Mesothelial cell of epicardium (in vitro differentiated cells): ENCODE results near the gene COL4A2. TPM values are rescaled to one million over a fixed set of nuclear protein-coding genes. Genes with fewer than 3 reads are reported as not detected.

Experiments
- DNase-seq, 2 experiments: peaks; one replicate each; pipeline ENCODE4 v3.0.0; 2021; ENCODE audit warnings: low spot score in 2 of 2; ENCODE audit not compliant: unreplicated experiment in 2 of 2
- H3K27ac Mint-ChIP-seq: 2 replicates; pipeline ENCODE4 v1.8.0; 2021; ENCODE audit warnings: mixed read lengths
- H3K27me3 Mint-ChIP-seq: 2 replicates; pipeline ENCODE4 v1.8.0; 2021; ENCODE audit warnings: low read depth, mixed read lengths
- H3K36me3 Mint-ChIP-seq: 2 replicates; pipeline ENCODE4 v1.8.0; 2021; ENCODE audit warnings: mixed read lengths
- H3K4me1 Mint-ChIP-seq: 2 replicates; pipeline ENCODE4 v1.8.0; 2021; ENCODE audit warnings: mixed read lengths
- H3K4me3 Mint-ChIP-seq: 2 replicates; pipeline ENCODE4 v1.8.0; 2021; ENCODE audit warnings: mild to moderate bottlenecking, moderate library complexity, mixed read lengths
- H3K9me3 Mint-ChIP-seq: 2 replicates; pipeline ENCODE4 v1.8.0; 2021; ENCODE audit warnings: mixed read lengths
- CTCF ChIP-seq: fragments of 200-600 bp; sonication (generic); IDR thresholded peaks from one replicate; pipeline ENCODE4 v1.5.0; 2021; ENCODE audit warnings: antibody characterized with exemption; ENCODE audit not compliant: unreplicated experiment
- total RNA-seq: library from RNA; stranded (reverse); gene quantifications from 3 replicates; pipeline ENCODE4 v1.2.1, GENCODE V29; 2021

The COL4A2 gene
- total RNA-seq, 1 donor from 2014 or later = 469 TPM

GRCh38 chr13:110454227-110454859 is 147.3 kb downstream of the COL4A2 start:
- no peak for DNase-seq
- TF ChIP-seq CTCF = no peak
- no peak overlapping the region for H3K4me3 Mint-ChIP-seq
- no peaks in the 10 kb centered on the region for H3K9me3 Mint-ChIP-seq
- no peaks in the 10 kb centered on the region for H3K27me3 Mint-ChIP-seq
- peaks cover 19% of the 10 kb centered on the region for H3K36me3 Mint-ChIP-seq
- peak overlapping the region; percentile 80 for H3K27ac Mint-ChIP-seq
- peaks cover 27% of the 10 kb centered on the region for H3K4me1 Mint-ChIP-seq

GRCh38 chr13:110454956-110455355 is 147.9 kb downstream of the COL4A2 start:
- Mint-ChIP-seq H3K4me3 (no peak overlapping the region), H3K27ac (peak overlapping the region; percentile 80), H3K27me3 (no peaks in the 10 kb centered on the region), H3K4me1 (peaks cover 27% of the 10 kb centered on the region), H3K9me3 (no peaks in the 10 kb centered on the region), H3K36me3 (peaks cover 15% of the 10 kb centered on the region)
- no peak for DNase-seq
- no peak for TF ChIP-seq CTCF

DNA sequence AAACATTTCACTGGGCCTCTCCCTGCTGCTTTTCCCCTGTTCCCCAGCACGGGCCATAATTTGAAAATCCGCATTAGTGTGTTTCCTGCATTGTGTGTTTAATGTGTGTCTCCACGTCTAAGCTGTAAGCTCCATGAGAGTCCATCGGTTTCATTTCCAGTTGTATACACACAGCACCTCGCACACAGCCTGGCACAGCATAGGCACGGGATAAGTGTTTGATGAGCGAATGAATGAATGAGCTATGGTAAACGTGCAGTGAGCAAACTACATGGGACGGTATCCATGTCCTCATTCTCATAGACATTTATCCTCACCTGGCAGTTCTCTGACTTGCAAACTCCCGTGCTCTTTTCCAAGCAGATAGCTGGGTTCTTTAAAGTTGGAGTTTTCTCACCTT is 148.4 kb downstream of the COL4A2 start:
- Mint-ChIP-seq H3K27ac (peak overlapping the region; percentile 80), H3K4me1 (peaks cover 27% of the 10 kb centered on the region), H3K27me3 (no peaks in the 10 kb centered on the region), H3K9me3 (no peaks in the 10 kb centered on the region), H3K36me3 (peaks cover 16% of the 10 kb centered on the region), H3K4me3 (no peak overlapping the region)
- no peak for TF ChIP-seq CTCF
- no peak for DNase-seq

- H3K36me3 Mint-ChIP-seq = peaks cover 17% of the 10 kb centered on the region
- peak; percentile 42 to 68 for DNase-seq
These were observed 148.9 kb downstream of the COL4A2 start for GRCh38 chr13:110455941-110456340.

DNA sequence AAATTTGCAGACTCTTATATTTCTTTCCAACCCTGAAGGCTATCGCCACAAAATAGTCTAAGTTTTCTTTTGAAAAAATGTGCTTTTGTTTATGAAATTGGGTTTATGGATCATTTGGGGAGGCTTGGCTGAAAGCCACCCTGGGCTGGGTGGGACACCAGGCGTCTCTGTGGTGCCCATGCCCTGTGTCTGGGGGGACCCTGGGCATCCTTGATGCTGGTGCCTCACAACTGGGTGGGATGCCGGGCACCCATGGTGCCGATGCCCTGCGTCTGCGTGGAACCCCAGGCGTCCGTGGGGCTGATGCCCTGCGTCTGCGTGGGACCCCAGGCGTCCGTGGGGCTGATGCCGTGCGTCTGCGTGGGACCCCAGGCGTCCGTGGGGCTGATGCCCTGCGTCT is 149.5 kb downstream of the COL4A2 start:
- no peak for TF ChIP-seq CTCF
- peaks cover 14% of the 10 kb centered on the region for H3K36me3 Mint-ChIP-seq
- H3K4me3 Mint-ChIP-seq = no peak overlapping the region
- no peaks in the 10 kb centered on the region for H3K9me3 Mint-ChIP-seq
- H3K4me1 Mint-ChIP-seq = peaks cover 27% of the 10 kb centered on the region
- H3K27ac Mint-ChIP-seq = no peak overlapping the region
- no peak for DNase-seq
- no peaks in the 10 kb centered on the region for H3K27me3 Mint-ChIP-seq

More at GRCh38 chr13:110455941-110456340, 148.9 kb downstream of the COL4A2 start:
- no peaks in the 10 kb centered on the region for H3K9me3 Mint-ChIP-seq
- H3K4me3 Mint-ChIP-seq = peak overlapping the region; percentile 29
- H3K27ac Mint-ChIP-seq = peak overlapping the region; percentile 47
- peaks cover 27% of the 10 kb centered on the region for H3K4me1 Mint-ChIP-seq
- no peak for TF ChIP-seq CTCF
- H3K27me3 Mint-ChIP-seq = no peaks in the 10 kb centered on the region
